B cell (primary cell): Measurements from ENCODE around the gene SLC27A5.

Source experiments
- EZH2 ChIP-seq: IDR thresholded peaks from 2 replicates; pipeline ENCODE4 v1.6.1; 2012; ENCODE audit warnings: borderline replicate concordance, low read depth, mild to moderate bottlenecking, moderate library complexity, low read length; ENCODE audit not compliant: insufficient read depth, poor library complexity, severe bottlenecking
- TF ChIP-seq, protein P1 (sequence below): fragments of 200-600 bp; IDR thresholded peaks from one replicate; pipeline ENCODE4 v1.8.0; 2022; ENCODE audit warnings: antibody characterized with exemption, mild to moderate bottlenecking

DNA sequence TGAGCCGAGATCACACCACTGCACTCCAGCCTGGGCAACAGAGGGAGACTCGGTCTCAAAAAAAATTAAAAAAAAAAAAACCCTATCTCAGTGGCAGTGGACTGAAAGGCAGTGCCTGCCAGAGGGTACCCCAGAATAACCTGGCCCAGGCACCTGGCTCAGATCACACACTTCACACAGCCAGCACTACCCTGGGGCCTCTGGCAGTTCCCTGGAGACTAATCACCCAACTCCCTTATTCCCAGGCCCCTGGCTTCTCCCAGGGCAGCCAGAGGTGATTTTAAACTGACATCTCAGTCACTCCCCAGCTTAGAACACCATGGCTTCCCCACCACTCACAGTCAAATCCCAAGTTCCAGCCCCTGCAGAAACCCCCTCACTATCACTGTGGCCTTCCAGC lies 3.5 kb upstream of the SLC27A5 start:
- TF ChIP-seq EZH2, result no peak
- TF ChIP-seq, protein P1, sequence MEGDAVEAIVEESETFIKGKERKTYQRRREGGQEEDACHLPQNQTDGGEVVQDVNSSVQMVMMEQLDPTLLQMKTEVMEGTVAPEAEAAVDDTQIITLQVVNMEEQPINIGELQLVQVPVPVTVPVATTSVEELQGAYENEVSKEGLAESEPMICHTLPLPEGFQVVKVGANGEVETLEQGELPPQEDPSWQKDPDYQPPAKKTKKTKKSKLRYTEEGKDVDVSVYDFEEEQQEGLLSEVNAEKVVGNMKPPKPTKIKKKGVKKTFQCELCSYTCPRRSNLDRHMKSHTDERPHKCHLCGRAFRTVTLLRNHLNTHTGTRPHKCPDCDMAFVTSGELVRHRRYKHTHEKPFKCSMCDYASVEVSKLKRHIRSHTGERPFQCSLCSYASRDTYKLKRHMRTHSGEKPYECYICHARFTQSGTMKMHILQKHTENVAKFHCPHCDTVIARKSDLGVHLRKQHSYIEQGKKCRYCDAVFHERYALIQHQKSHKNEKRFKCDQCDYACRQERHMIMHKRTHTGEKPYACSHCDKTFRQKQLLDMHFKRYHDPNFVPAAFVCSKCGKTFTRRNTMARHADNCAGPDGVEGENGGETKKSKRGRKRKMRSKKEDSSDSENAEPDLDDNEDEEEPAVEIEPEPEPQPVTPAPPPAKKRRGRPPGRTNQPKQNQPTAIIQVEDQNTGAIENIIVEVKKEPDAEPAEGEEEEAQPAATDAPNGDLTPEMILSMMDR, result no peak
